GM18907 (cell line): ENCODE measurements around the gene DUSP18.
A peak's percentile ranks its signal among the peaks of the same experiment; 100 is the strongest.
"Not testable (repeated sequence)": the region's sequence is repeated elsewhere in the genome, so short reads cannot be mapped to it uniquely, and the experiment has no call there.

Experiments used
- ATAC-seq: cut with Tn5 transposase; IDR thresholded peaks from one replicate; pipeline ENCODE4 v1.9.1; 2021; ENCODE audit warnings: mild to moderate bottlenecking, moderate library complexity; ENCODE audit not compliant: unreplicated experiment

DUSP18 gene

GRCh38 chr22:30667494-30668385, at the start of gene DUSP18:
Gene DUSP18 (minus strand): TSS chr22:30667875. CDS start chr22:30664003, 3,872 bp downstream.
- ATAC-seq, result peak; percentile 84

- no peak for ATAC-seq
Observed at GRCh38 chr22:30714062-30714461, 46.4 kb upstream of the DUSP18 start.

- ATAC-seq, result no peak
Observed at GRCh38 chr22:30712094-30712493, 44.4 kb upstream of the DUSP18 start.

GRCh38 chr22:30709980-30710379, 42.3 kb upstream of the DUSP18 start:
- not testable (repeated sequence) for ATAC-seq

- peak; percentile 73 for ATAC-seq
Observed at GRCh38 chr22:30705710-30706651, 38.3 kb upstream of the DUSP18 start.

- no peak for ATAC-seq
Observed at GRCh38 chr22:30704978-30705377, 37.3 kb upstream of the DUSP18 start.

GRCh38 chr22:30702856-30703255, 35.2 kb upstream of the DUSP18 start:
- no peak for ATAC-seq

- ATAC-seq, result no peak
Observed at GRCh38 chr22:30701872-30702271, 34.2 kb upstream of the DUSP18 start.

- no peak for ATAC-seq
Observed at GRCh38 chr22:30697975-30698374, 30.3 kb upstream of the DUSP18 start.

- no peak for ATAC-seq
Observed at GRCh38 chr22:30695871-30696655, 28.4 kb upstream of the DUSP18 start.

GRCh38 chr22:30695351-30695851, 27.7 kb upstream of the DUSP18 start:
- no peak for ATAC-seq

- peak; percentile 43 for ATAC-seq
Observed at GRCh38 chr22:30694640-30695350, 27.1 kb upstream of the DUSP18 start, which contains the start of gene OSBP2. Gene OSBP2 (plus strand): TSS chr22:30694874. CDS start chr22:30694910, 36 bp downstream.

- ATAC-seq, result peak; percentile 48
Observed at GRCh38 chr22:30694171-30694639, 26.5 kb upstream of the DUSP18 start.

- no peak for ATAC-seq
Observed at GRCh38 chr22:30691204-30691603, 23.5 kb upstream of the DUSP18 start.

- ATAC-seq, result no peak
Observed at GRCh38 chr22:30689622-30690021, 21.9 kb upstream of the DUSP18 start.

- no peak for ATAC-seq
Observed at GRCh38 chr22:30687358-30687757, 19.7 kb upstream of the DUSP18 start.

GRCh38 chr22:30685178-30685577, 17.5 kb upstream of the DUSP18 start:
- no peak for ATAC-seq

- ATAC-seq, result no peak
Observed at GRCh38 chr22:30681831-30682230, 14.2 kb upstream of the DUSP18 start.

- ATAC-seq, result no peak
Observed at GRCh38 chr22:30680991-30681770, 13.5 kb upstream of the DUSP18 start.
